NT2/D1 (cell line): Measurements from ENCODE around the gene SMTN.

Experiments used
- SUZ12 ChIP-seq: IDR thresholded peaks from 2 replicates; pipeline ENCODE4 v1.6.1; 2011; ENCODE audit not compliant: insufficient read length, insufficient read depth; ENCODE audit errors: extremely low read depth
- ZNF274 ChIP-seq: IDR thresholded peaks from 2 replicates; pipeline ENCODE4 v1.6.1; 2011; ENCODE audit warnings: mild to moderate bottlenecking, low read depth, low read length

GRCh38 chr22:31133911-31134310 lies 52.8 kb downstream of the SMTN start:
- TF ChIP-seq ZNF274 (no peak), SUZ12 (no peak)
